ENCODE data around the gene CFAP54.

- TF ChIP-seq ZNF565 (CRISPR knock-in tag; conservative IDR thresholded peaks at IDR 0.05; ENCODE audit: low read depth) = no peak
- no peak for TF ChIP-seq CSRNP3 (CRISPR knock-in tag; IDR thresholded peaks at IDR 0.05)
- no peak for TF ChIP-seq GLIS3 (CRISPR knock-in tag; IDR thresholded peaks at IDR 0.05)
- no peak for TF ChIP-seq BACH2 (CRISPR knock-in tag; IDR thresholded peaks at IDR 0.05; ENCODE audit: borderline replicate concordance)
- no peak for TF ChIP-seq ARNTL (CRISPR knock-in tag; IDR thresholded peaks at IDR 0.05; ENCODE audit: borderline replicate concordance, low read depth)
Observed at GRCh38 chr12:96808587-96808986, 319.2 kb downstream of the CFAP54 start.

All from SK-N-SH treated with all-trans-retinoic acid at 6 μM for 48 hours (cell line).